Progenitor cell of endocrine pancreas (in vitro differentiated cells): Measurements from ENCODE around the gene SRRD. TPM values are rescaled to one million over a fixed set of nuclear protein-coding genes. Genes with fewer than 3 reads are reported as not detected.

Experiments used
- DNase-seq: peaks from one replicate; pipeline ENCODE4 v3.0.0; 2021; ENCODE audit warnings: low spot score; ENCODE audit not compliant: unreplicated experiment
- H3K27ac Mint-ChIP-seq: 2 replicates; pipeline ENCODE4 v1.8.0; 2021; ENCODE audit warnings: mild to moderate bottlenecking, moderate library complexity, mixed read lengths
- H3K27me3 Mint-ChIP-seq: 2 replicates; pipeline ENCODE4 v1.8.0; 2021; ENCODE audit warnings: mixed read lengths
- H3K36me3 Mint-ChIP-seq: 2 replicates; pipeline ENCODE4 v1.8.0; 2022; ENCODE audit warnings: mixed read lengths; ENCODE audit not compliant: insufficient read depth
- H3K4me1 Mint-ChIP-seq: 2 replicates; pipeline ENCODE4 v1.8.0; 2021; ENCODE audit warnings: low read depth, mixed read lengths
- H3K4me3 Mint-ChIP-seq: 2 replicates; pipeline ENCODE4 v1.8.0; 2021; ENCODE audit warnings: low read depth, mild to moderate bottlenecking, moderate library complexity, mixed read lengths
- H3K9me3 Mint-ChIP-seq: 2 replicates; pipeline ENCODE4 v1.8.0; 2021; ENCODE audit warnings: low read depth, mixed read lengths
- total RNA-seq: library from RNA; stranded (reverse); gene quantifications from 2 replicates; pipeline ENCODE4 v1.2.1, GENCODE V29; 2021
- TF ChIP-seq, protein P1 (sequence below): fragments of 200-600 bp; sonication (generic); IDR thresholded peaks from one replicate; pipeline ENCODE4 v1.5.0; 2021; ENCODE audit warnings: antibody characterized with exemption, mild to moderate bottlenecking; ENCODE audit not compliant: unreplicated experiment

The SRRD gene
- total RNA-seq, 1 donor from 2014 or later, result 23.2 TPM

DNA sequence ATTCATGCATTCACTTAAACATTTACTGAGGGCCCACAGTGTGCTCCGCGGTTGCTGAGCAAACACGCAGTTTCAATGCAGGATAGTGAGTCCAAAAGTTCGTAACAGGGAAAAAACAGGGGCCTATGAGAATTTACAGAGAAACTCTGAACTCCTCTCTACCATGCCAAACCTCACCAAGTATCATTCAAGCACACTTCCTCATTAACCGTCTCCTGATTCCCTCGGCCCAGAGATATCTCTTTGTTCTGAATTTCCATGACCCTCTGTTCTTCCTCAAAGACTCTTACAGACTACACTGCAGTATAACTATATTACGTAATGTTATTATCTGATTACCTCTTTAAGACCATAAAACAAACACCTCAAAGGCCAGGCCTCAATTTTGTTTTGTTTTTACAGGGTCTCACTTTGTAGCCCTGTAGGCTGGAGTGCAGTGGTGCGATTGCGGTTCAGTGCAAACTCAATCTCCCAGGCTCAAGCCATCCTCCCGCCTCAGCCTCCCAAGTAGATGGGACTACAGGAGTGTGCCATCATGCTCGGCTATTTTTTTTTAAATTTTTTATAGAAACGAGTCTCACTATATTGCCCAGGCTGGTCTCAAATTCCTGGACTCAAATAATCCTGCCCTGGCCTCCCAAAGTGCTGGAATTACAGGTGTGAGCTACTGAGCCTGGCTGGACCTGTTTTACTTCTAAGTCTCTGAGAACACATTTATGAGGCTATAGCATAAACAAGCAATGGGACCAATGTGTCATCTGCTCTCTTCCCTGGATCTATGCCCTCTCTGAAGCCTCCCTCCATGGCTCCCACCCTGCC is 3.7 kb upstream of the SRRD start:
- no peaks in the 10 kb centered on the region for H3K9me3 Mint-ChIP-seq
- peaks cover 29% of the 10 kb centered on the region for H3K4me1 Mint-ChIP-seq
- H3K27me3 Mint-ChIP-seq, result no peaks in the 10 kb centered on the region
- peak overlapping the region; percentile 47 for H3K27ac Mint-ChIP-seq
- TF ChIP-seq, protein P1, sequence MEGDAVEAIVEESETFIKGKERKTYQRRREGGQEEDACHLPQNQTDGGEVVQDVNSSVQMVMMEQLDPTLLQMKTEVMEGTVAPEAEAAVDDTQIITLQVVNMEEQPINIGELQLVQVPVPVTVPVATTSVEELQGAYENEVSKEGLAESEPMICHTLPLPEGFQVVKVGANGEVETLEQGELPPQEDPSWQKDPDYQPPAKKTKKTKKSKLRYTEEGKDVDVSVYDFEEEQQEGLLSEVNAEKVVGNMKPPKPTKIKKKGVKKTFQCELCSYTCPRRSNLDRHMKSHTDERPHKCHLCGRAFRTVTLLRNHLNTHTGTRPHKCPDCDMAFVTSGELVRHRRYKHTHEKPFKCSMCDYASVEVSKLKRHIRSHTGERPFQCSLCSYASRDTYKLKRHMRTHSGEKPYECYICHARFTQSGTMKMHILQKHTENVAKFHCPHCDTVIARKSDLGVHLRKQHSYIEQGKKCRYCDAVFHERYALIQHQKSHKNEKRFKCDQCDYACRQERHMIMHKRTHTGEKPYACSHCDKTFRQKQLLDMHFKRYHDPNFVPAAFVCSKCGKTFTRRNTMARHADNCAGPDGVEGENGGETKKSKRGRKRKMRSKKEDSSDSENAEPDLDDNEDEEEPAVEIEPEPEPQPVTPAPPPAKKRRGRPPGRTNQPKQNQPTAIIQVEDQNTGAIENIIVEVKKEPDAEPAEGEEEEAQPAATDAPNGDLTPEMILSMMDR, result no peak
- DNase-seq, result no peak
- H3K36me3 Mint-ChIP-seq, result peaks cover 18% of the 10 kb centered on the region
- peak overlapping the region; percentile 34 for H3K4me3 Mint-ChIP-seq

DNA sequence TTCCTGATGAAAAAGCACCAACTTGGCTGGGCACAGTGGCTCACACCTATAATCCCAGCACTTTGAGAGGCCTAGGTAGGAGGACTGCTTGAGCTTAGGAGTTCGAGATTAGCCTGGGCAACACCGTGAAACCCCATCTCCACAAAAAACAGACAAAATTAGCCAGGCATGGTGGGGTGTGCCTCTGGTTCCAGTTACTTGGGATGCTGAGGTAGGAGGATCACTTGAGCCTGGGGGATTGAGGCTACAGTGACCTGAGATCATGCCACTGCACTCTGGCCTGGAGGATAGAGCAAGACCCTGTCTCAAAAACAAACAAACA is 3.1 kb upstream of the SRRD start:
- no peaks in the 10 kb centered on the region for H3K27me3 Mint-ChIP-seq
- H3K4me1 Mint-ChIP-seq, result peaks cover 29% of the 10 kb centered on the region
- no peaks in the 10 kb centered on the region for H3K9me3 Mint-ChIP-seq
- peak overlapping the region; percentile 31 for H3K27ac Mint-ChIP-seq
- no peak for DNase-seq
- H3K4me3 Mint-ChIP-seq, result no peak overlapping the region
- TF ChIP-seq, protein P1, result no peak
- peaks cover 17% of the 10 kb centered on the region for H3K36me3 Mint-ChIP-seq

DNA sequence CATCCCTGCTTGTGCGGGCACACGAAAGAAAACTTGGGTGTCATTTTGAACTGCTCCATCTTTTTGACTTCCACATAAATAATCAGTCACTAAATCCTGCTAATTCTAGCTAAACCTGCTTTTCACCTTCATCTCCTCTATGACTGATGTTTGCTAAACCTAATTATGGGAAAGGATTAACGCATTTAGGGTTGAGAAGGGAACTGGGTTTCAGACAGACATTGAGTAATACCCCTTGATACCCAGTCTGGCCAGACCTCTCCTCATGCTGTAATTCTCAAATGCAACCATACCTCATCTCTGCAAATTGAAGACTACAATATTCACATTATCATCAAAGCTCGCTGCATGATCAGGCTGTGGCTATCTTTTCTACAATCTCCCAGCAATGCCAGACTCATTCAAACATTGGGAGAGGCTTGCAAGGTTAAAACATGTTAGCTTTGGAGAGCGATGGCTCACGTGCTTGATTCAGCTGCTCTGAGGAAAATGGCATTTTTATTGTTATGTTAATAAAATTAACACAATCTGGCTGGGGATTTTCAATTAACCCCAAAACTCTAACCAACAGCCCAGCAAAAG is 2.5 kb upstream of the SRRD start:
- DNase-seq, result no peak
- H3K4me3 Mint-ChIP-seq, result no peak overlapping the region
- H3K9me3 Mint-ChIP-seq, result no peaks in the 10 kb centered on the region
- peaks cover 17% of the 10 kb centered on the region for H3K36me3 Mint-ChIP-seq
- H3K4me1 Mint-ChIP-seq, result peaks cover 29% of the 10 kb centered on the region
- no peak overlapping the region for H3K27ac Mint-ChIP-seq
- H3K27me3 Mint-ChIP-seq, result no peaks in the 10 kb centered on the region
- TF ChIP-seq, protein P1, result no peak

DNA sequence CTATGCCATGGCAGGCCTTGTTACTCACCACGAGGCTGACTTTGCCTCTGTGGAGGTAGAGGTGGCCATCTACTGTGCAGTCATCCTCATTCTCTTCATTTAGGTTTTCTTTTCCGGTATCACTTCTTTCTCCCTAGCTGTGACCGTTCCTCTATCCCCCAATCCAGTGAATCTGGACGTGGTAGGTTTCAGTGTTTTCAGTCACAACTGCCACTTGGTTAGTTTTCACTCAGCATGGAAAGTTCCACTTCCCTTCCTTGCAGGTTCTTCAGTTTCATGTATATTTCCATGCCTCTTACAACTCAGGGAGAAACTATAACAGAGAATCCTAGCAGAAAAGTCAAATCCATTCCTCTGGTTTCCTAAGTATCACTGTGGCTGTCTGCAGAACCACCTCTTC is 2.0 kb upstream of the SRRD start:
- Mint-ChIP-seq H3K9me3 (no peaks in the 10 kb centered on the region), H3K4me1 (peaks cover 29% of the 10 kb centered on the region), H3K27me3 (no peaks in the 10 kb centered on the region), H3K36me3 (peaks cover 14% of the 10 kb centered on the region), H3K27ac (no peak overlapping the region), H3K4me3 (no peak overlapping the region)
- DNase-seq, result no peak
- TF ChIP-seq, protein P1, result no peak

DNA sequence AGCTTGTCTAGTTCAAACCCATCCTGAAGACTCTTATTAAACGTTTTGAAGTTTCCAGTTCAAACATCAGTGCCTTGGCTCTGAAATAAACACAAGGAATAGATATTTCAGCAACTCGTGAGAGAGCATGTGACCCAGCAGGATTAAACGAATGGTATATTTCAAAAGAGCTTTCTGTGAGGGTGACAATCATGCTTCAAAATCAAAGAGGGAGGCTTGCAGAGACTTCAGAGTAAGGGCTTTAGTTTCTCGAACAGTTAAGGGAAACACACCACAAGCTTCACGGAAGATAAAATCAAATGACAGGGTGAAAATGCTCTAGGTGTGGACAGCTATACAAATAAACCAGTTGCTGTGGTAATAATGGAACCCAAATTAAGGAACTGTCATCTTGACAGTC is 1.5 kb upstream of the SRRD start:
- TF ChIP-seq, protein P1, result no peak
- H3K9me3 Mint-ChIP-seq, result no peaks in the 10 kb centered on the region
- H3K4me1 Mint-ChIP-seq, result peaks cover 29% of the 10 kb centered on the region
- no peak for DNase-seq
- peak overlapping the region; percentile 94 for H3K4me3 Mint-ChIP-seq
- peaks cover 12% of the 10 kb centered on the region for H3K36me3 Mint-ChIP-seq
- H3K27ac Mint-ChIP-seq, result no peak overlapping the region
- H3K27me3 Mint-ChIP-seq, result no peaks in the 10 kb centered on the region
